HepG2 (cell line): ENCODE data around the gene IRAK3. TPM values are rescaled to one million over a fixed set of nuclear protein-coding genes. Genes with fewer than 3 reads are reported as not detected.

ENCODE experiments used
- ASH2L ChIP-seq: fragments of 300-600, 200-600 bp; sonication (generic); IDR thresholded peaks from 2 replicates; pipeline ENCODE4 v1.7.0; 2017; ENCODE audit warnings: low read depth, mild to moderate bottlenecking, moderate library complexity, mixed read lengths, low read length; ENCODE audit not compliant: insufficient read length
- ATF4 ChIP-seq, 2 experiments: fragments of 450-650 bp in 1 of 2; sonication (generic) in 1 of 2; formaldehyde crosslinking; IDR thresholded peaks; 2 replicates each; pipeline versions ENCODE4 v1.5.0 to v1.8.0; 2020 to 2022; ENCODE audit warnings: mild to moderate bottlenecking in 1 of 2, missing genetic modification reagents in 1 of 2
- BRCA1 ChIP-seq: sonication (generic); formaldehyde crosslinking; IDR thresholded peaks from 2 replicates; pipeline ENCODE4 v1.4.0; 2020; ENCODE audit warnings: missing genetic modification reagents
- FOXK1 ChIP-seq: sonication (generic); formaldehyde crosslinking; IDR thresholded peaks from 2 replicates; pipeline ENCODE4 v1.4.0; 2020; ENCODE audit warnings: low read depth, missing genetic modification reagents, borderline replicate concordance
- LCORL ChIP-seq, 2 experiments: fragments of 450-650 bp in 1 of 2; sonication (generic) in 1 of 2; formaldehyde crosslinking in 1 of 2; IDR thresholded peaks; 2 replicates each; pipeline versions ENCODE4 v1.5.0 to v1.6.1; 2017 to 2020; ENCODE audit warnings: antibody characterized with exemption in 1 of 2, missing genetic modification reagents in 1 of 2
- PHF20 ChIP-seq: sonication (generic); formaldehyde crosslinking; IDR thresholded peaks from 2 replicates; pipeline ENCODE4 v1.5.0; 2020; ENCODE audit warnings: mild to moderate bottlenecking, missing genetic modification reagents
- SP5 ChIP-seq: IDR thresholded peaks from 2 replicates; pipeline ENCODE4 v1.6.1; 2016; ENCODE audit warnings: low read depth, borderline replicate concordance
- TMF1 ChIP-seq: sonication (generic); formaldehyde crosslinking; IDR thresholded peaks from 2 replicates; pipeline ENCODE4 v1.8.1; 2022; ENCODE audit warnings: low read depth, missing genetic modification reagents
- UBTF ChIP-seq: sonication (generic); formaldehyde crosslinking; IDR thresholded peaks from 2 replicates; pipeline ENCODE4 v1.4.0; 2020; ENCODE audit warnings: mild to moderate bottlenecking, missing genetic modification reagents
- YY1 ChIP-seq: IDR thresholded peaks from 2 replicates; pipeline ENCODE4 v1.6.1; 2011; ENCODE audit warnings: low read length, low read depth, moderate library complexity, mild to moderate bottlenecking; ENCODE audit not compliant: insufficient read depth, insufficient replicate concordance
- ZBTB40 ChIP-seq, 2 experiments: fragments of 450-650 bp in 1 of 2; sonication (generic) in 1 of 2; formaldehyde crosslinking in 1 of 2; IDR thresholded peaks; 2 replicates each; pipeline versions ENCODE4 v1.6.1 to v1.8.0; 2016 to 2022; ENCODE audit warnings: antibody characterized with exemption in 1 of 2, mild to moderate bottlenecking in 1 of 2, missing genetic modification reagents in 1 of 2
- ZNF264 ChIP-seq: sonication (generic); formaldehyde crosslinking; IDR thresholded peaks from 2 replicates; pipeline ENCODE4 v1.4.0; 2020; ENCODE audit warnings: missing genetic modification reagents
- polyA plus RNA-seq, 8 experiments: library from polyadenylated mRNA; depleted of rRNA in 3 of 8; stranded (reverse) in 7 of 8; unstranded in 1 of 8; fragments of >200 nt; fragmentation: Illumina TruSeq in 4 of 8; extraction: Trizol in 4 of 8; gene quantifications; 2 replicates each; pipeline versions ENCODE4 v1.2.1 to v1.2.3, GENCODE V29; 2011 to 2016; ENCODE audit warnings: low read depth in 4 of 8, missing spikeins in 1 of 8, mixed read lengths in 1 of 8; ENCODE audit not compliant: insufficient read depth in 1 of 8
- total RNA-seq, 5 experiments: library from RNA; depleted of rRNA; stranded (reverse); fragments of >200 nt; fragmentation: Illumina TruSeq; extraction: Trizol; gene quantifications; 2 replicates each; pipeline ENCODE4 v1.2.3, GENCODE V29; 2016; ENCODE audit warnings: low read depth in 1 of 5

IRAK3 gene
- total and polyA plus RNA-seq, 2 of the 13 experiments (the other 11 are each of a cell fraction or from before 2014, with no cell fraction given) = 0.01 TPM; not detected in 1

- TF ChIP-seq UBTF (CRISPR knock-in tag) (peak; percentile 65), ATF4 (CRISPR knock-in tag; IDR thresholded peaks at IDR 0.05) (0 out of 4 replicates have a peak, but pooled peaks of 1 of the 2 experiments have one; percentile 20), BRCA1 (CRISPR knock-in tag) (peak; percentile 53; the same call in 1 of the 2 replicates), TMF1 (no peak), YY1 (peak; percentile 24), SP5 (peak; percentile 81), PHF20 (CRISPR knock-in tag) (peak; percentile 83), FOXK1 (CRISPR knock-in tag) (peak; percentile 79; the same call in 1 of the 2 replicates), ASH2L (peak; percentile 79), LCORL (IDR thresholded peaks at IDR 0.05) (no peak), LCORL (CRISPR knock-in tag; IDR thresholded peaks at IDR 0.05) (peak; percentile 58; the same call in 1 of the 2 replicates), ZNF264 (CRISPR knock-in tag) (0 out of 2 replicates have a peak, but pooled peaks have one; percentile 46), ZBTB40 (IDR thresholded peaks at IDR 0.05) (no peak), ZBTB40 (CRISPR knock-in tag; IDR thresholded peaks at IDR 0.05) (peak; percentile 63)
Observed at GRCh38 chr12:66301944-66302826, 113.2 kb downstream of the IRAK3 start, which contains the start of gene HELB (continued).
